Prostate gland (tissue), 2 donors: ENCODE data around the gene TKFC. TPM values are rescaled to one million over a fixed set of nuclear protein-coding genes. Genes with fewer than 3 reads are reported as not detected.

Source experiments
- DNase-seq: peaks from one replicate; pipeline ENCODE4 v3.0.0-alpha.2; 2019; ENCODE audit warnings: low spot score
- H3K27ac ChIP-seq, 2 donors: fragments of 200-600 bp; sonication (generic); 2 replicates each; pipeline ENCODE4 v1.5.1; 2017 to 2019
- H3K27me3 ChIP-seq: fragments of 200-600 bp; sonication (generic); replicated peaks from 2 replicates; pipeline ENCODE4 v1.5.1; 2019; ENCODE audit not compliant: insufficient read depth
- H3K36me3 ChIP-seq, 2 donors: fragments of 200-600 bp; sonication (generic); 1 replicate in 1 of 2; 2 replicates in 1 of 2; pipeline versions ENCODE4 v1.5.1 to v1.8.1; 2017 to 2019
- H3K4me1 ChIP-seq: fragments of 200-600 bp; sonication (generic); replicated peaks from 2 replicates; pipeline ENCODE4 v1.5.1; 2019
- H3K4me3 ChIP-seq, 2 donors: fragments of 200-600 bp; sonication (generic); 2 replicates each; pipeline ENCODE4 v1.5.1; 2017 to 2019
- H3K9me3 ChIP-seq: fragments of 200-600 bp; sonication (generic); 2 replicates; pipeline ENCODE4 v1.5.1; 2017
- POLR2A ChIP-seq: fragments of 450-650 bp; IDR thresholded peaks from one replicate; pipeline ENCODE4 v1.6.1; 2016; ENCODE audit warnings: antibody characterized with exemption, mild to moderate bottlenecking
- POLR2AphosphoS5 ChIP-seq: sonication (generic); formaldehyde crosslinking; IDR thresholded peaks from one replicate; pipeline ENCODE4 v1.6.1; 2017; ENCODE audit warnings: antibody characterized with exemption
- WGBS: methylation state at CpG from one replicate; pipeline ENCODE4 v1.1.5; 2018; 5-methylcytosine and 5-hydroxymethylcytosine counted together
- intact Hi-C: fragments of 100-400 bp; cut with DNase I; formaldehyde crosslinking; loops from one replicate; pipeline ENCODE4 v1.14.2; 2022
- total RNA-seq, 2 donors: library from RNA; depleted of rRNA; stranded (reverse); fragments of >200 nt; gene quantifications; one replicate each; pipeline ENCODE4 v1.1.0, GENCODE V29; 2016
- TF ChIP-seq, protein P1 (sequence below), 4 experiments: fragments of 200-600 bp in 2 of 4; fragments of 450-650 bp in 2 of 4; sonication (generic) in 2 of 4; IDR thresholded peaks; 1 replicate in 3 of 4; 2 replicates in 1 of 4; pipeline ENCODE4 v1.5.1; 2016 to 2019; ENCODE audit warnings: antibody characterized with exemption in 4 of 4, mild to moderate bottlenecking in 2 of 4, moderate library complexity in 2 of 4

TKFC gene
- total RNA-seq, 2 donors from 2014 or later = 52.8 to 79.3 TPM

DNA sequence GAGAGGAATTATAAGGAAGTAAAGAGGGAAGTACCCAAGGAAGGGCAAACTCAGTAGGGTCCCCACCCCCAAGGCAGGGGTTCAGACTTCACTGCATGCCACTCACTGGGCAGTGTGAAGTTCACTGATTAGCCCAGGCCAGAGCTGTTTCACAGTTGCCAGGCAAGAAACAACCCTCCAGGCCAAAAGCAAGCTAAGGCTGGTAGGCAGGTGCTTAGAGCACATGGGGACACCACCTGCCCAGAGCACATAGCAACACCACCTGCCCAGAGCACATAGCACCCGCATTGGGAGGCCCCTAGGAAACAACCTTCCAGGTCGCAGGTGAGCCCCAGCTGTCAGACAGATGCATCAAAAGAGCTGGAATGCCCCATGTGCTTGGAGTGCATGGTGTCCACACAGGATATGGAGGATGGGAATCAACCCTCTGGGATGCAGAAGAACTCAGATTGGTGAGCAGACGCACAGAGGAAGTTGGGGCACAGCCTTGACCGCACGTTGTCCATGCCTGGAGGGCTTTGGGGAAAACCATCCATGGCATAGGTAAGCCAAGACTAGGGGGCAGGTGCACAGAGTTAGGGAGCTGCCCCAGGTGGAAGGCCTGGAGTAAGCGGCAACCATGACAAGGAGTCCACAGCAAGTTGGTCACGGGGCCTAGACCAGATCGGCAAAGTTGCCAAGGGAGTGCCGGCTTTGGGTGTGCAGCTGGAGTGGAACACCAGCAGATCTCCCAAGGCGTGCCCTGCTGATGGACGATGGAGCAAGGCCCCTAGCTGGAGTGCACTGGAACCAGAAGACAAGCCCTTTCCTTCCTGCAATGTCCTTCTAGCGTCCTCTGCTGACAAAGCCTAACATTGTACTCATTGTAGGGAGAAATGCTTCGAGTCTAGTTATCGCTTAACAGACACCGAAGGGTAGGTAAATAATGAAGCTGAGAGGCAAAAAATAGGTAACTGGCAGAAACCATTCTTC, 51.5 kb downstream of the TKFC start:
- H3K27ac ChIP-seq = no peak overlapping the region
- intact Hi-C loops = loop anchor here (2.0 kb wide), 1 partner anchor 48 kb away; no protein-coding TSS in a partner anchor
- H3K9me3 ChIP-seq = no peaks in the 10 kb centered on the region
- no peaks in the 10 kb centered on the region for H3K36me3 ChIP-seq
- H3K4me3 ChIP-seq = no peak overlapping the region
- DNase-seq = no peak
- 86% methylated on average over 15 of the region's 15 CpGs for WGBS
- no peaks in the 10 kb centered on the region for H3K4me1 ChIP-seq
- H3K27me3 ChIP-seq = no peaks in the 10 kb centered on the region
- no peak for TF ChIP-seq POLR2AphosphoS5
- TF ChIP-seq, protein P1, sequence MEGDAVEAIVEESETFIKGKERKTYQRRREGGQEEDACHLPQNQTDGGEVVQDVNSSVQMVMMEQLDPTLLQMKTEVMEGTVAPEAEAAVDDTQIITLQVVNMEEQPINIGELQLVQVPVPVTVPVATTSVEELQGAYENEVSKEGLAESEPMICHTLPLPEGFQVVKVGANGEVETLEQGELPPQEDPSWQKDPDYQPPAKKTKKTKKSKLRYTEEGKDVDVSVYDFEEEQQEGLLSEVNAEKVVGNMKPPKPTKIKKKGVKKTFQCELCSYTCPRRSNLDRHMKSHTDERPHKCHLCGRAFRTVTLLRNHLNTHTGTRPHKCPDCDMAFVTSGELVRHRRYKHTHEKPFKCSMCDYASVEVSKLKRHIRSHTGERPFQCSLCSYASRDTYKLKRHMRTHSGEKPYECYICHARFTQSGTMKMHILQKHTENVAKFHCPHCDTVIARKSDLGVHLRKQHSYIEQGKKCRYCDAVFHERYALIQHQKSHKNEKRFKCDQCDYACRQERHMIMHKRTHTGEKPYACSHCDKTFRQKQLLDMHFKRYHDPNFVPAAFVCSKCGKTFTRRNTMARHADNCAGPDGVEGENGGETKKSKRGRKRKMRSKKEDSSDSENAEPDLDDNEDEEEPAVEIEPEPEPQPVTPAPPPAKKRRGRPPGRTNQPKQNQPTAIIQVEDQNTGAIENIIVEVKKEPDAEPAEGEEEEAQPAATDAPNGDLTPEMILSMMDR (IDR thresholded peaks at IDR 0.05) = peak in 1 of 4 experiments; percentile 4

DNA sequence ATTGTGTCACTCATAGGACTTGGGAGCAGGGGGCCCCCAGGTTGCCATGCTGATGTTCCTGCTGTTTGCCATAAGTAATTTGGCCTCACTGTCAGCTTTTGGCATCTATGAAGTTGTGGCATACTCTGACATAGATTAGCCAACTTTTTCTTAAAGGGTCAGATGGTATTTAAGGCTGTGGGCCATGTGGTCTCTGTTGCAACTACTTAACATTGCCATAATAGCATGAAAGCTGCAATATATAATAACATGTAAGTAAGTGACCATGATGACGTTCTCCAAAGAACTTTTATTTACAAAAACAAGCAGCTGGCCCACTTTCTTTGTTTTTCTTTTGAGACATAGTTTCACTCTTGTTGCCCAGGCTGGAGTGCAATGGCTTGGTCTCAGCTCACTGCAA, 57.1 kb downstream of the TKFC start:
- Histone ChIP-seq H3K4me1 (no peaks in the 10 kb centered on the region), H3K36me3 (peaks cover 0 to 3% of the 10 kb centered on the region in 2 donors), H3K4me3 (no peak overlapping the region), H3K27me3 (no peaks in the 10 kb centered on the region), H3K9me3 (no peaks in the 10 kb centered on the region), H3K27ac (no peak overlapping the region)
- intact Hi-C loops = no loop called here
- 75% methylated on average over 1 of the region's 1 CpG for WGBS
- TF ChIP-seq, protein P1 (IDR thresholded peaks at IDR 0.05) = no peak
- TF ChIP-seq POLR2AphosphoS5 (no peak), POLR2A (no peak)
- DNase-seq = no peak

DNA sequence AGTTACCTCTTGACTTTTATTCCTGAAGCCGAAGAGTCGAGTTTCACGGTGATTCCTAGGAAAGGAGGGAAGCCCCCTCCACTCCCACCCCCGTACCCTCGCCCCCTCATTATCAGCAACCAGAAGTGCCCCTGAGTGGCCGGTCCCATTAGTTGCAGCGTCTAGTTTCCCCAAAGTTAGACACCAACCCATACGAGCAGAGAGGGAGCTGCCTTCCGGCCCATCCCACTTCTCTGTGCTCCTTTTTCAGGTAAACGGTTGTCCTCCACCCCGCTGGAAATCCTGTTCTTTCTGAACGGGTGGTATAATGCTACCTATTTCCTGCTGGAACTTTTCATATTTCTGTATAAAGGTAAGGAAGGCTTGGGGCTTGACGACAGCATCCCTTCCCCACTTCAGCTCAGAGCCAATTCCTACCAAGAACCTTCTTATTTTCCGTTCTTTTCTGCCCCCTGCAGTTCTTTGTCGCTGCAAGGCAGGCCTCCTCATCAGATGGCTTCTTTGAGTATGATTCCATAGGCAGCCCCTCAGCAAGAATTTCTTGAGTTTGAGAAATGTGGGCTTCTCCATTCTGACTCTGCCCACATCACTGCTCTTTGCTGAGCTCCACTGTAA, 60.1 kb downstream of the TKFC start:
- H3K9me3 ChIP-seq = no peaks in the 10 kb centered on the region
- no peaks in the 10 kb centered on the region for H3K4me1 ChIP-seq
- intact Hi-C loops = no loop called here
- peaks cover 0 to 3% of the 10 kb centered on the region in 2 donors for H3K36me3 ChIP-seq
- TF ChIP-seq POLR2A = no peak
- TF ChIP-seq POLR2AphosphoS5 = no peak
- TF ChIP-seq, protein P1 (IDR thresholded peaks at IDR 0.05) = no peak
- peak overlapping the region; percentile 79 to 82 for H3K27ac ChIP-seq
- no peaks in the 10 kb centered on the region for H3K27me3 ChIP-seq
- no peak for DNase-seq
- H3K4me3 ChIP-seq = peak overlapping the region; percentile 56 to 78
- WGBS = under 1% methylated on average over 15 of the region's 15 CpGs

Other genes with a start within 250 kb of the TKFC start
- gene CD5, start 230.7 kb upstream of the TKFC start, total RNA-seq = under 1 TPM; 0.18 to 0.91 TPM
- 10 to 100 TPM; 32.2 to 38.8 TPM for gene VPS37C, start 171.8 kb upstream of the TKFC start, total RNA-seq
- under 1 TPM in 1 of 2 donors, not detected in 1; 0.77 TPM for gene PGA3, start 129.7 kb upstream of the TKFC start, total RNA-seq
- not detected for gene PGA4, start 110.9 kb upstream of the TKFC start, total RNA-seq
- gene PGA5, start 92.1 kb upstream of the TKFC start, total RNA-seq = not detected
- gene VWCE, start 37.9 kb upstream of the TKFC start, total RNA-seq = 1 to 10 TPM; 2.0 to 4.3 TPM
- gene DDB1, start 123 bp upstream of the TKFC start, total RNA-seq = 100 to 1,000 TPM; 179 to 253 TPM
- 10 to 100 TPM; 51.6 to 79.1 TPM for gene CYB561A3, start 28.7 kb downstream of the TKFC start, total RNA-seq
- 10 to 100 TPM; 17.9 to 35.4 TPM for gene TMEM138, start 29.1 kb downstream of the TKFC start, total RNA-seq
- 10 to 100 TPM; 13.3 to 24.1 TPM for gene TMEM216, start 59.4 kb downstream of the TKFC start, total RNA-seq
- 10 to 100 TPM; 44.7 to 66.8 TPM for gene CPSF7, start 96.7 kb downstream of the TKFC start, total RNA-seq
- 10 to 100 TPM; 24.6 to 59.4 TPM for gene SDHAF2, start 96.9 kb downstream of the TKFC start, total RNA-seq
- 1 to 10 TPM in 1 of 2 donors, under 1 TPM in 1; 0.09 to 1.2 TPM for gene LRRC10B, start 175.5 kb downstream of the TKFC start, total RNA-seq
- 100 to 1,000 TPM; 114 to 199 TPM for gene SYT7, start 247.8 kb downstream of the TKFC start, total RNA-seq